Stimulated activated CD8-positive, alpha-beta memory T cell treated with anti-CD3 and anti-CD28 coated beads, Interleukin-12 subunit alpha, Interleukin-12 subunit beta, amount 100 ng/mL, for 24 hours (primary cell): ENCODE measurements around the gene FOS.

ENCODE experiments used
- DNase-seq: peaks from one replicate; pipeline ENCODE4 v3.0.0-alpha.2; 2020; ENCODE audit errors: extremely low read depth

The FOS gene

GRCh38 chr14:75250800-75251199 is 27.8 kb upstream of the FOS start:
- DNase-seq: no peak

- DNase-seq: no peak
Observed at GRCh38 chr14:75252254-75252837, 26.3 kb upstream of the FOS start.

- DNase-seq: no peak
Observed at GRCh38 chr14:75254381-75254822, 24.2 kb upstream of the FOS start.

GRCh38 chr14:75254901-75255584 is 23.6 kb upstream of the FOS start:
- DNase-seq: no peak

GRCh38 chr14:75258079-75258802 is 20.4 kb upstream of the FOS start:
- DNase-seq: no peak

GRCh38 chr14:75258803-75259509 is 19.7 kb upstream of the FOS start:
- peak; percentile 97 for DNase-seq

GRCh38 chr14:75259510-75259855 is 19.1 kb upstream of the FOS start:
- DNase-seq: no peak

- DNase-seq: no peak
Observed at GRCh38 chr14:75260025-75260763, 18.4 kb upstream of the FOS start.

GRCh38 chr14:75261820-75262219 is 16.8 kb upstream of the FOS start:
- no peak for DNase-seq

- no peak for DNase-seq
Observed at GRCh38 chr14:75262641-75263040, 16.0 kb upstream of the FOS start.

- no peak for DNase-seq
Observed at GRCh38 chr14:75264036-75264435, 14.6 kb upstream of the FOS start.

GRCh38 chr14:75267141-75267721 is 11.4 kb upstream of the FOS start:
- no peak for DNase-seq

GRCh38 chr14:75268633-75269550 is 9.7 kb upstream of the FOS start:
- DNase-seq: no peak

- DNase-seq: no peak
Observed at GRCh38 chr14:75271514-75271913, 7.1 kb upstream of the FOS start.

- DNase-seq: no peak
Observed at GRCh38 chr14:75273272-75274049, 5.2 kb upstream of the FOS start.

- no peak for DNase-seq
Observed at GRCh38 chr14:75274050-75274898, 4.4 kb upstream of the FOS start.

- DNase-seq: no peak
Observed at GRCh38 chr14:75274899-75275569, 3.6 kb upstream of the FOS start.

- DNase-seq: no peak
Observed at GRCh38 chr14:75275598-75275997, 3.0 kb upstream of the FOS start.
